Fibroblast of skin of left biceps (primary cell): ENCODE measurements around the gene CLEC2L.

Experiments
- DNase-seq, 2 experiments: peaks; one replicate each; pipeline ENCODE4 v3.0.0-alpha.2; 2013; ENCODE audit warnings: low read depth in 2 of 2

The CLEC2L gene

GRCh38 chr7:139523199-139523941 is at the start of gene CLEC2L:
Gene CLEC2L (plus strand): TSS chr7:139523685. CDS start chr7:139523928, 243 bp downstream.
- no peak for DNase-seq

DNA sequence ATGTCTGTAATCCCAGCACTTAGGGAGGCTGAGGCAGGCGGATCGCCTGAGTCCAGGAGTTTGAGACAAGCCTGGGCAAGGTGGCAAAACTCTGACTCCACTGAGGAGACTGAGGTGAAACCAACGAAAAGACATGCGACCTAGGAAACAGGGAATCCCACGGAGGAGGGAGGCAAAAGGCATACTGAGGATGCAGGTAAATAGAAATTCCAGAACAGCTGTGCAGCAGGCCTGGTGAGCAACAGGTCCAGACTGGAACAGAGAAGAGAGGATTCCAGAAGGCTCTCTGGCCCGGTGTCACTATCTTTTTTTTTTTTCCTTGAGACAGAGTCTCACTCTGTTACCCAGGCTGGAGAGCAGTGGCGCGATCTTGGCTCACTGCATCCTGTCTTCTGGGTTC is 47.3 kb upstream of the CLEC2L start:
- no peak for DNase-seq

GRCh38 chr7:139476891-139477290 is 46.6 kb upstream of the CLEC2L start:
- no peak for DNase-seq

- no peak for DNase-seq
These were observed 43.9 kb upstream of the CLEC2L start for GRCh38 chr7:139479620-139480019.

- no peak for DNase-seq
These were observed 42.1 kb upstream of the CLEC2L start for GRCh38 chr7:139481364-139481763.

GRCh38 chr7:139482122-139482521 is 41.4 kb upstream of the CLEC2L start:
- DNase-seq = no peak

DNA sequence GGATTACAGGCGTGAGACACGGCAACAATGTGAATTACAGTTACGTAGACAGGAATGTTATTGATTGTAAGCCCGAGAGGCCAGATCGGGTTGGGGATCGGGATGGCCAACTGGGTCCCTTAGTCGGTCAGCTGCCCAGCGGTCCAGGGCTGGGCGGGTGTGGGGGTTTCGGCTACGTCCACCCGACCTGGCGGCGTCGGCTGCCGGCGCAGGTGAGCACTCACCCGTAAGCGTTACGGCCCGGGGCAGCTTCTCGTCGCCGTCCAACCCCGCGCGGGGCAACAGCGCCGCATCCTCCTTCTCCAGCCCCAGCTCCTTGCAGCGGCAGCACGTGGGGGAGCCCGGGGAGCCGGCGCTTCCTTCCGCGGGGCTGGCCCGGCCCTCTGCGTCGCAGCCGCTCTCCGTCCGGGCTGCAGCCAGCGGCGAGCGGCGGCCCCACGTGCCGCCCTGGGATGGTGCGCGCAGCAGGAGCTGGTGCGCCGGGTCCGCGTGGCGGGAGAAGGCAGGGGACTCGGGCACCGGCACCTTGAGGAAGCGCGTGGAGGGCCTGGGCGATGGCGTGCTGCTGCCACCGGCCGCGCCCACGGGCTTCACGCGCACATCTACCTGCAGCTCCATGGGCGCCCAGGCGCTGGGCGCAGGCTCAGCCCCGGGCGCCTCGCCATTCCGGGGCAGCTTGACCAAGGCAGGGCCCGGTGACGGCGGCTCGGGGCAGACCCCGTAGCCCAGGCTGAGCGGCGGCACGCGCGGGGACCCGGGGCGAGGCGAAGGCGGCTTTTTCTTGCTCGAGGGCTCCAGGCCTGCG is 40.6 kb upstream of the CLEC2L start:
- no peak for DNase-seq

- DNase-seq = no peak
These were observed 36.0 kb upstream of the CLEC2L start for GRCh38 chr7:139487366-139488080.

DNA sequence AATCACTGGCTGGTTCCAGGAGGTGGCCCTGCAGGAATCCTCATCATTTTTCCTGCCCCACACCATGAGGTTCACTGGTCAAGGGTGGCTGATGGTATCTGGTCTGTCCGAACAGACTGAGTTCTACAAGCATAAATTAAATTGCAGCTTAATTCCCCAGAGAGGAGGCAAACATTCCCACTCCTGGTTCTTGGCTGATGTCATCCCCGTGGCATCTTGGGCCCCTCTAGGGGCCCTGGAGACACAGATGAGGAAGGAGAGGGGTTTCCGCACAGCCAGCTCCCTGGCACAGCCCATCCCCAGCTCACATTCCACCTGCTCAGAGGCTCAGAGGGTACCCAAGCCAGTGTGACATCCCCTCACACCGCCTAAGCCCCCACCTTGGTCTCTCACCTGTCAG is 34.7 kb upstream of the CLEC2L start:
- no peak for DNase-seq

GRCh38 chr7:139490130-139490529 is 33.4 kb upstream of the CLEC2L start:
- DNase-seq = no peak

- DNase-seq = no peak
These were observed 31.2 kb upstream of the CLEC2L start for GRCh38 chr7:139492293-139492692.

- DNase-seq = no peak
These were observed 28.5 kb upstream of the CLEC2L start for GRCh38 chr7:139494835-139495579.

DNA sequence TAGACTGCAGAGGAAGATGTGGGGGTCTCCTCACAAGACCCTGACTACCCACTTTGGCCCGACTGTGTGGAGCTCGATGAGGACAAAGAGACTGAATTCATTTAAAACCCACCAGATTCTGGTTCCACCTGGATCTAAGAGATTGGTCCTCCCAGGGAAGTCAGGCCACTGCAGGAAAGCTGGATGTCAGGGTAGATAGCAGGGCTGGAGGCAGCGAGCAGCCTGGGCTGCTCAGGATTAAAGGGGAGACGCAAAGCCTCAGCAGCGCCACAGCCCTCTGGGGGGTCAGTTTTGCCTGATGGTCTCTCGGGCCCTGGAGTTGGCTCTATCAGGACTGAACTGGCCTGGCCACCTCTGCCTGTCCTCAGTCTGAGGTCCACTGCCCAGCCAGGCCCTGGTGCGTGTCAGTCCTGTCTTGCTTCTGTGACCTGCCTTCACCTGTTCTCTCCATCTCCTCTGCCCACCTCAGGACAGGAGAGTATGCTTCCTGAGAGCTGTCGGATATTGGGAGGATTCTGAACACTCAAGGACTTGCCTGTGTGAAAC is 27.8 kb upstream of the CLEC2L start:
- DNase-seq = no peak

DNA sequence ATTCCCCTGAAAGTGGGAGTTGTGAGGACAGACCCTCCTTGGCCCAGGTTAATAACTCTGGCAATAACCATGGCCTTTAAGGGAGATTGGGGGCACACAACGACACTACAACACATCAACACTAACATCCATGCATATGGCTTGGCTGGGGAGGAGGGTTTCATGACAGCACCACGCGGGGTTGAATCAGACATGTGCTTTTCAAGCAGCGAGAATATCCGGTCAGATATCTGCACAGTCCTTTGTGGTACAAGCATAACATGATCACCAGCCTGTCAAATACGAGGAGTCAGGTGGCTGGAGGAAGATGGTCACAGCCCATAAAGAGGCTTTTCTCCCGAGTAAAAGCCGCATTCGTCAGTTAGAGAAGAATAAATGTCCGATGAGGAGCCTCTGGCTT is 27.0 kb upstream of the CLEC2L start:
- no peak for DNase-seq

GRCh38 chr7:139500770-139501138 is 22.7 kb upstream of the CLEC2L start:
- DNase-seq = no peak

DNA sequence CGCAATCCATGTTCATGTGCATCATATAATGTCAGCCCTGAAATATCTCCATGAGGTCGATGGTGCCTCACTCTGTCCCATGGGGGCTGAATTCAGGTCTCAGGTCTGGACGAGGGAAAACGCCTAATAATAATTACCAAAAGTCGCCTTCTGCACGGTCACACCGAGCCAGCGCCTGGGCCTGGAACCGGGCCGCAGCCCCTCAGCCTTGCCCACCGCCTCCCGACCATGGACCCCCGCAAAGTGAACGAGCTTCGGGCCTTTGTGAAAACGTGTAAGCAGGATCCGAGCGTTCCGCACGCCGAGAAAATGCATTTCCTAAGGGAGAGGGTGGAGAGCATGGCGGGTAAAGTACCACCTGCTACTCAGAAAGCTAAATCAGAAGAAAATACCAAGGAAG is 21.3 kb upstream of the CLEC2L start:
- DNase-seq = no peak

- no peak for DNase-seq
These were observed 17.9 kb upstream of the CLEC2L start for GRCh38 chr7:139505563-139505962.

DNA sequence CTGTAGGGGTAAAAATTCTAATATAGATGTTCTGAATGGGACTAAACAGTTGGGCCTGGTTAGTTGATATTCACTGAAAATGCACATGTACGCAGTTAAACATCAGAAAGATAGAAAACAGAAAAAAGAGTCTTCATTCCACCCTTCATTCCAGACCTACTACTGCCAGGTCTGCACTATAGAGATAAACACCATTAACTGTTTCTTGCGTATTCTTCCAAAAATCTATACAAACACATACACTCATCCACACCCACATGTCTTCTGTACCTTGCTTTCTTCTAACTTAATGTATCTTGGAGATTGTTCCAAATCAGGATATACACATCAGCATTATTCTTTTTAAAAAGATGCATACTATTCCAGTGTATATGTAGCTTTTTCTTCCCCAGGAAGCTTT is 13.9 kb upstream of the CLEC2L start:
- DNase-seq = no peak

- DNase-seq = no peak
These were observed 12.2 kb upstream of the CLEC2L start for GRCh38 chr7:139511315-139511714.

GRCh38 chr7:139515266-139515665 is 8.2 kb upstream of the CLEC2L start:
- DNase-seq = no peak

DNA sequence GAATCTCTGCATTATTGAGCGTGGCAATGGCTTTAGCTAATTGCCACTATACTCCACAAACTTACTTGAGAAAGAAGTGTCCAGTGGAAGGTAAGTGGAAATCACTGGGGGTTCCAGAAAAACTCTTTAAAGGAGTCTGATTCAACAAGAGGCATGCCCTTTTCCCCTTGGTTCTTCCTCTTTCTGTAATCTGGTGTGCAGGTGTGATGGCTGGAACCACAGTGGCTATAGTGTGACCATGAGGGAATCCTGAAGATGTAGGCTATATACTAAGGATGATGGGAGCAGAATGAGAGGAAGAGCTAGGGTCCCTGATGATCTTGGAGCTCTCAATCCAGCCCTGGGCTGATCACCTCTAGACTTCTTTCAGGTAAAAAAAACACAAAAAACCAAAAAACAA is 2.0 kb upstream of the CLEC2L start:
- DNase-seq = no peak

- no peak for DNase-seq
These were observed 671 bp upstream of the CLEC2L start for GRCh38 chr7:139522830-139523198.
